Measurements from ENCODE around the gene CLDN18.
A peak's percentile ranks its signal among the peaks of the same experiment; 100 is the strongest.

CLDN18 gene

GRCh38 chr3:138065949-138066348, 56.0 kb downstream of the CLDN18 start:
- no peak for DNase-seq

DNA sequence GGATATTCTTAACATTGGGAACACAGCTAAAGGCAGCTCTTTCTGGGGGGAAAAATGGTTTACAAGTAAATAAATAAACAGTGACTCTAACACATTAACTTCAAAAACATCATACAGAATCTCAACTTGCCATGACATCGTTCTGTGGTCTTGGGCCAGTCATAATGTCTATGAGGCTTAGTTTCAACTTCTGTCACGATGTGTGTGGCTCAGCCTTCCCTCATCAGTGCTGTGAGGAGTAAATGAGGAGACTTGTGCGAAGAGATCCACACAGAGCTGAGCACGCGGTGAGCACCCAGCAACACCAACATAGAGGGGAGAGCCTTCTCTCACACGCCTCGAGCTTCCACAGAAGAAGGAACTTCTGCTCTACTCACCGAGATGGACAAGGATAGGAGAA, 56.4 kb downstream of the CLDN18 start:
- no peak for DNase-seq

- DNase-seq, result no peak
Observed at GRCh38 chr3:138066972-138067371, 57.0 kb downstream of the CLDN18 start.

GRCh38 chr3:138068046-138068445, 58.1 kb downstream of the CLDN18 start:
- DNase-seq, result no peak

- peak; percentile 69 for DNase-seq
Observed at GRCh38 chr3:138068579-138069174, 58.7 kb downstream of the CLDN18 start.

DNA sequence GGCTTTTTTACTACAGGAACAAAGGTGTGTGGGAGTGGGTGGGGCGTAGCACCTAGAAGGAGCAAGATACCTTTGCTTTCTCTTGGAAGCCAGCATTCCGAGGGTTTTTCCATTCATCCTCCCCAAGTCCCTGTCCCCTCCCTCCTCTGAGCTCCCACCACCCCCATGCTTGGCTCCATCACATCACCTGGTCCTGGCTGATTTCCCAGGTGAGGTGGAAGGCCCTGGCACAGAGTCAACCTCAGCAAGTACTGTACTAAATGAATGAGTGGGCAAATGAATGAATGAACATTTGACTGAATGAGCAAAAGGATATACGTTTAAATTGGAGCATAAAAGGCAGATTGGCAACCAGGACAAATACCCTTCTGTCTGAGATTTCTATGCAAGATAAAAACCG, 60.0 kb downstream of the CLDN18 start:
- no peak for DNase-seq

GRCh38 chr3:138072796-138073195, 62.8 kb downstream of the CLDN18 start:
- DNase-seq, result no peak

DNA sequence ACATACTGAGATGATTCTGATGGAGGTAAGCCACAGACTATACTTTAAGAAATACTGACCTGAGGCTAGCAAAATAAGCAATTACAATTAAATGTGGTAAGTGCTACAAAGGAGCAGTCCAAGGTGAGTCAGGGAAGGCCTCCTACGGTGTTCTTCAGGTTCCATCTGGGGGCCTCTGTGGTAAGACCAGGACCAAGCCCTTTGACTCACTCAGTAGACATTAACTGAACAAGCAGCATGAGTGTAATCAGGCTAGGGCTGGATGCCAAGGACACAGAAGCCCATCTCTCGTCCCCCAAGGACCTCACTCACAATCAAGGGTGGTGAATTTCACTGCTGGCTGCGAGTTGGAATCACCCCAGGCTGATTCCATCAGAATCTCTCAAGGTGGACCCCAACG, 68.1 kb downstream of the CLDN18 start:
- DNase-seq, result peak; percentile 41

GRCh38 chr3:138078901-138079344, 69.0 kb downstream of the CLDN18 start:
- DNase-seq, result peak; percentile 96

GRCh38 chr3:138079901-138080300, 69.9 kb downstream of the CLDN18 start:
- no peak for DNase-seq

DNA sequence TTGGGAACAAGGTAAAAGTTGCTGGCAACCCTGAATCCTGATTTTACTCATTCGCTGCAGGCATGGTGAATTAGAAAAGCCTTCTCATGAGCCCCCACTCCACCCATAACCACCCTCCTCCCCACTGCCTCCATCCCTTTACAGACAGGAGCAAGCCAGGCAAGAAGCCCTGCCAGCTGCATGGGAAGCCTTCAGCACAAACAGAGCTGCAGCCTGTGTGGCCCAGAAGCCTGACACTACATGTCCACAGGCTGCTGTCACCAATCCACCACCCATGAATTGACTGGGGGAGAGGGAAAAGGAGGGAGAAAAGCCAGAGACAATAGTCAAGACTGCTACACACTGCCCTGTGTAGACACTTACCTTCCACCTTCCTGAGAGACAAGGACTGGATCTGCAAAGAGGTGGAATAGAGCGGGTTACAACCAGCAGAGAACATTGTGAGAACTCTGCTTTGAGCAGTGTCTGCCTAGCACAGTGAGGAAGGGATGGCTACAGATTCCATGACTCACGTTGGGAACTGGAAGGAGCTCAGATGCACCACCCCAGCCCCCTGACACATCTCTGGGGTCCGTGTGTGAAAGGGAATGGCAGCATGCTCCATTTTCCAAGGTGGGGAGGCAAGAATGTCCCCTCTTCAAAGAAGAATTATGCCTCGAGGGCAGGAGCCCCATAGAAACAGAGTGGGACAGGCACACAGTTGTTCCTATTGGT, 71.6 kb downstream of the CLDN18 start:
- DNase-seq, result peak; percentile 78

DNA sequence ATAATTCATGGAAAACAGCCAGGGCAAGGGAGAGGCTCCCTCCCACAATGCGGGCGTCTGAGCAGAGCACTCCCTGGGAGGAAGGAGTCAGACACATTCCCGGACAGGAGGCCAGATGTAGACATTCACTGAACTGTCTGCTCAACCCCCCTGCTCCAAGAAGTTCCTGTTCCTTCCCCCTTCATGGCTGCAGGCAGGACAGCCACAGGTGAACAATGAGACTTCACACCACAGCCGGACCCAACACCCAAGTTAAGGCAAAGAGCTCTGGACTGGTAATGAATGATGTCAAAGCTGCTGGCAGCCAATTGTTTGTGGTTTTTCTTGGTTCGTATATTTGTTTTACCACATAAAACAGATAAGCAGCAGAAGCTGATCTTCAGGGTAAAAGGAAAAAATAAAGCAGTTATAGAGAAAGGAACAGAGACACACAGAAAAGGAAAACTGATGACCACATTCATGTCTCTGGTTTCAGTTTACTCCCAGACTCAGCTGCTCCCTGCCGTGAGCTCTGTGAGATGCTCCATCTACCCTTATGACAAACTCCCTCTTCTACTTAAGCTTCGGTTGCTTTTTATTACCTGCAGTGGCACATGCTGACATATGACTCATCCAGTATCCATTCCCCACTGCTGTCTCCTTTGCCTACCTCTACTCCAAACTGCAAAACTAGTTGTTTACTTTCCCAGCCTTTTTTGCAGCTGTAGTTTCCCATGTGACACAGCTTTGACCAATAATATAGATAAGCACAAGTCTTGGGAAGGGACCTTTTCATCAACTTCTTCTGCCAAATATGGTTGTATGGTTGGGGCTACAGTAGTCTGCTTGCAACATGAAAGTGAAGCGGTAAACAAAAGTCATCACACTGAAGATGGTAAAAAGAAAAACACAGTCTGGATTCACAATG, 72.4 kb downstream of the CLDN18 start:
- DNase-seq, result peak; percentile 86

DNA sequence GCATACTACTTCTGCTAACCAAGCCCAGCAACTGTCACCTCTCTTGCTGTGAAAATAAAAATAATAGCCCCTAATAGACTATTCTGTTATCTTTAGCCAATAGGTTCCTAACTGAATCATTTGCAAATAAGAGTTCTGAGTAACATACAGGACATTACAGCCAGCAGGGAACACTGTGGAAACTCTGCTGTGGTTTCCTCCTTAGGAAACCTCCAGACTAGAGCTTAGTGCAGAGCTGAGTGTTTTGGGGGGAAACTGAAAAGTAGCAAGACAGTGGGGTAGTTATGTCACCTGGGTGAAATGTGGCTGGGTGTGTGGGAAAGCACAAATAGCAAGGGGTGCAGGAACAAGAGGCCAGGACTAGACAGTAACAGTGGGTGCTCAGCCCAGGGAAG, 73.0 kb downstream of the CLDN18 start:
- DNase-seq, result no peak
